Endothelial cell of umbilical vein (primary cell): Measurements from ENCODE around the gene HEPHL1. TPM values are rescaled to one million over a fixed set of nuclear protein-coding genes. Genes with fewer than 3 reads are reported as not detected.

ENCODE experiments used
- BruUV-seq: library from RNA; stranded (reverse); fragments of 400-500 nt; replicated peaks from 2 replicates; lab custom pipeline; 2021; lab: Mats Ljungman, UMichigan
- CTCF ChIA-PET: fragments of 300-600, 350-600 bp; sonication (Branson Sonifier 250); formaldehyde crosslinking; loops from one replicate; lab custom pipeline; 2021; ENCODE audit warnings: antibody characterized with exemption, inconsistent platforms; lab: Charles Lee
- POLR2A ChIA-PET: fragments of 300-600, 350-600 bp; sonication (Branson Sonifier 250); formaldehyde crosslinking; loops from one replicate; lab custom pipeline; 2021; ENCODE audit warnings: antibody characterized with exemption, inconsistent platforms; lab: Charles Lee
- DNase-seq: peaks from one replicate; pipeline ENCODE4 v3.0.0-alpha.2; 2011; ENCODE audit warnings: low read depth, low spot score
- FAIRE-seq: peaks from 2 replicates; lab custom pipeline; 2011; peaks lifted over from hg19 to GRCh38; lab: Jason Lieb, UNC
- H2AFZ ChIP-seq: 2 replicates; pipeline ENCODE4 v1.6.0; 2012; ENCODE audit warnings: low read depth, low read length, control low read depth, inconsistent platforms
- H3K27ac ChIP-seq: 2 replicates; pipeline ENCODE4 v1.5.1; 2011; ENCODE audit warnings: low read depth, mild to moderate bottlenecking, control low read depth, low read length, moderate library complexity; ENCODE audit not compliant: insufficient read depth
- H3K27me3 ChIP-seq, 2 experiments: 2 replicates each; pipeline versions ENCODE4 v1.6.0 to v1.6.1; 2011; ENCODE audit warnings: low read length in 2 of 2, mixed read lengths in 1 of 2; ENCODE audit not compliant: control insufficient read depth in 2 of 2, insufficient read depth in 2 of 2
- H3K36me3 ChIP-seq, 2 experiments: 2 replicates in 1 of 2; 3 replicates in 1 of 2; pipeline ENCODE4 v1.5.1; 2011; ENCODE audit warnings: low read length in 2 of 2, mild to moderate bottlenecking in 1 of 2, moderate library complexity in 1 of 2; ENCODE audit not compliant: control insufficient read depth in 2 of 2, insufficient read depth in 2 of 2; ENCODE audit errors: extremely low read depth in 1 of 2
- H3K4me1 ChIP-seq: 3 replicates; pipeline ENCODE4 v1.5.1; 2011; ENCODE audit warnings: mild to moderate bottlenecking, low read length; ENCODE audit not compliant: control insufficient read depth, insufficient read depth; ENCODE audit errors: extremely low read depth
- H3K4me2 ChIP-seq: 2 replicates; pipeline ENCODE4 v1.6.1; 2011; ENCODE audit warnings: low read length, control low read depth, mixed read lengths; ENCODE audit not compliant: insufficient read depth
- H3K4me3 ChIP-seq, 3 experiments: fragments of 200-600 bp in 1 of 3; sonication (generic), shearing (Covaris generic) in 1 of 3; replicated peaks in 1 of 3; 2 replicates each; pipeline ENCODE4 v1.5.1; 2011 to 2016; ENCODE audit warnings: control low read depth in 3 of 3, low read length in 3 of 3, mild to moderate bottlenecking in 2 of 3, inconsistent platforms in 1 of 3, low read depth in 1 of 3, moderate library complexity in 1 of 3; ENCODE audit not compliant: insufficient read depth in 1 of 3
- H3K79me2 ChIP-seq: 2 replicates; pipeline ENCODE4 v1.6.0; 2012; ENCODE audit warnings: low read length, inconsistent platforms; ENCODE audit not compliant: control insufficient read depth, insufficient read depth
- H3K9ac ChIP-seq: replicated peaks from 2 replicates; pipeline ENCODE3; 2011; ENCODE audit warnings: low read length, control low read depth; ENCODE audit not compliant: insufficient read depth; ENCODE audit errors: extremely low read depth
- H3K9me1 ChIP-seq: replicated peaks from 3 replicates; pipeline ENCODE4 v1.6.0; 2011; ENCODE audit warnings: mild to moderate bottlenecking, low read length; ENCODE audit not compliant: control insufficient read depth, insufficient read depth; ENCODE audit errors: extremely low read depth
- H3K9me3 ChIP-seq: replicated peaks from 2 replicates; pipeline ENCODE4 v1.5.1; 2012; ENCODE audit warnings: low read length, inconsistent platforms; ENCODE audit not compliant: control insufficient read depth, insufficient read depth
- H4K20me1 ChIP-seq: replicated peaks from 2 replicates; pipeline ENCODE3; 2011; ENCODE audit warnings: mild to moderate bottlenecking, low read length; ENCODE audit not compliant: control insufficient read depth, insufficient read depth; ENCODE audit errors: extremely low read depth
- EZH2 ChIP-seq: IDR thresholded peaks from 2 replicates; pipeline ENCODE4 v1.6.1; 2012; ENCODE audit warnings: borderline replicate concordance, low read depth, mild to moderate bottlenecking, moderate library complexity, low read length, inconsistent platforms; ENCODE audit not compliant: severe bottlenecking
- FOS ChIP-seq: IDR thresholded peaks from 2 replicates; pipeline ENCODE4 v1.6.1; 2011; ENCODE audit warnings: mild to moderate bottlenecking, low read length, moderate library complexity, borderline replicate concordance; ENCODE audit not compliant: insufficient read depth
- GATA2 ChIP-seq: IDR thresholded peaks from 2 replicates; pipeline ENCODE4 v1.7.0; 2011; ENCODE audit warnings: low read depth, mild to moderate bottlenecking, moderate library complexity, mixed read lengths, low read length; ENCODE audit not compliant: insufficient read length, insufficient read depth
- JUN ChIP-seq: IDR thresholded peaks from 2 replicates; pipeline ENCODE4 v1.6.1; 2011; ENCODE audit warnings: borderline replicate concordance, low read depth; ENCODE audit not compliant: insufficient read length, insufficient read depth
- MYC ChIP-seq: IDR thresholded peaks from one replicate; pipeline ENCODE4 v1.6.1; 2011; ENCODE audit warnings: mild to moderate bottlenecking, low read depth, low read length
- POLR2A ChIP-seq: IDR thresholded peaks from 2 replicates; pipeline ENCODE4 v1.6.1; 2012; ENCODE audit warnings: low read depth, mild to moderate bottlenecking, control low read depth, low read length
- POLR2AphosphoS5 ChIP-seq: IDR thresholded peaks from 2 replicates; pipeline ENCODE4 v1.6.1; 2012; ENCODE audit warnings: low read depth, mild to moderate bottlenecking, control low read depth, low read length, moderate library complexity; ENCODE audit not compliant: insufficient read depth
- dilution Hi-C: fragments of 300-500 bp; cut with MboI; formaldehyde crosslinking; loops from one replicate; pipeline ENCODE4 v1.15.0; 2019; ENCODE audit warnings: low sequenced_read_pairs; ENCODE audit not compliant: extremely low pct_ligation_motif_present
- intact Hi-C: fragments of 100-400 bp; cut with micrococcal nuclease; formaldehyde crosslinking; loops from one replicate; pipeline ENCODE4 v1.10.0; 2022
- polyA plus RNA-seq, 4 experiments: library from polyadenylated mRNA; depleted of rRNA in 3 of 4; stranded (reverse) in 3 of 4; unstranded in 1 of 4; fragments of >200 nt; gene quantifications; 2 replicates each; pipeline versions ENCODE4 v1.2.1 to v1.2.3, GENCODE V29; 2011 to 2012; ENCODE audit warnings: missing spikeins in 1 of 4
- total RNA-seq: library from RNA; stranded (reverse); gene quantifications from 2 replicates; pipeline ENCODE4 v1.2.3, GENCODE V29; 2021
- TF ChIP-seq, protein P1 (sequence below): IDR thresholded peaks from 2 replicates; pipeline ENCODE4 v1.6.1; 2011; ENCODE audit not compliant: insufficient read depth, insufficient read length
- TF ChIP-seq, protein P2 (sequence below), 2 donors: IDR thresholded peaks; 1 replicate in 1 of 2; 2 replicates in 1 of 2; pipeline ENCODE4 v1.5.1; 2011; ENCODE audit warnings: low read length in 2 of 2, mild to moderate bottlenecking in 2 of 2, moderate library complexity in 2 of 2, control low read depth in 1 of 2, inconsistent platforms in 1 of 2, low read depth in 1 of 2; ENCODE audit not compliant: insufficient read depth in 1 of 2; ENCODE audit errors: extremely low read depth in 1 of 2

HEPHL1 gene
- total and polyA plus RNA-seq, 2 donors (not counting 3 experiments of a cell fraction or from before 2014, with no cell fraction given) = not detected

DNA sequence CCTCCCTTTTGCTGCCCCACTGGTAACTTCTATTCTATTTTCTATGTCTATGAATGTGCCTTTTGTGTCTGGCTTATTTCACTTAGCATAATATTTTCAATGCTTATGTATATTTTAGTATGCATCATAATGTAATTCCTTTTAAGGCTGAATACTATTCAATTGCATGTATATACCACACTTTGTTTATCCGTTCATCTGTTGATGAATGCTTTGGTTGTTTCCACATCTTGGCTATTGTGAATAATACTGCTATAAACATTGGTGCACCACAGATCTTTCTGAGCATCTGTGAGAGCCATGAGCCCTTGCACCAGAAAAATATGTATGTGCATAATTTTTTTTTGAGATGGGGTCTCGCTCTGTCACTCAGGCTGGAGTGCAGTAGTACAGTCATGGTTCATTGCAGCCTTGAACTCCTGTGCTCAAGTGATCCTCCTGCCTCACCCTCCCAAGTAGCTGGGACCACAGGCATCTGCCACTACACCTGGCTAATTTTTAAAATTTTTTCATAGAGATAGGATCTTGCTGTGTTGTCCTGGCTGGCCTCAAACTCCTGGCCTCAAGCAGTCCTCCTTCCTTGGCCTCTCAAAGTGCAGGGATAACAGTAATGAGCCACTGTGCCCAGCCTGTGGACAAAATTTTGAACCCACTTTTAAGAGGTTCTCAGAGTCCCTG, 27.0 kb downstream of the HEPHL1 start:
- Histone ChIP-seq H3K36me3 (no peaks in the 10 kb centered on the region), H3K4me2 (no peak overlapping the region), H3K27ac (no peak overlapping the region), H4K20me1 (no peaks in the 10 kb centered on the region), H2AFZ (no peak overlapping the region), H3K9me3 (no peaks in the 10 kb centered on the region), H3K27me3 (no peaks in the 10 kb centered on the region), H3K9ac (no peak overlapping the region), H3K4me3 (no peak overlapping the region), H3K4me1 (no peaks in the 10 kb centered on the region), H3K9me1 (no peaks in the 10 kb centered on the region), H3K79me2 (no peaks in the 10 kb centered on the region)
- DNase-seq = no peak
- no TSS peak for BruUV-seq
- dilution Hi-C loops (no loop called here), intact Hi-C loops (no loop called here)
- FAIRE-seq = no peak
- CTCF ChIA-PET = no interaction called here
- no peak for TF ChIP-seq POLR2A
- no peak for TF ChIP-seq GATA2
- no peak for TF ChIP-seq FOS
- TF ChIP-seq, protein P1, sequence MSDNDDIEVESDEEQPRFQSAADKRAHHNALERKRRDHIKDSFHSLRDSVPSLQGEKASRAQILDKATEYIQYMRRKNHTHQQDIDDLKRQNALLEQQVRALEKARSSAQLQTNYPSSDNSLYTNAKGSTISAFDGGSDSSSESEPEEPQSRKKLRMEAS = no peak
- no peak for TF ChIP-seq MYC
- TF ChIP-seq EZH2 = no peak
- no peak for TF ChIP-seq JUN
- TF ChIP-seq, protein P2, sequence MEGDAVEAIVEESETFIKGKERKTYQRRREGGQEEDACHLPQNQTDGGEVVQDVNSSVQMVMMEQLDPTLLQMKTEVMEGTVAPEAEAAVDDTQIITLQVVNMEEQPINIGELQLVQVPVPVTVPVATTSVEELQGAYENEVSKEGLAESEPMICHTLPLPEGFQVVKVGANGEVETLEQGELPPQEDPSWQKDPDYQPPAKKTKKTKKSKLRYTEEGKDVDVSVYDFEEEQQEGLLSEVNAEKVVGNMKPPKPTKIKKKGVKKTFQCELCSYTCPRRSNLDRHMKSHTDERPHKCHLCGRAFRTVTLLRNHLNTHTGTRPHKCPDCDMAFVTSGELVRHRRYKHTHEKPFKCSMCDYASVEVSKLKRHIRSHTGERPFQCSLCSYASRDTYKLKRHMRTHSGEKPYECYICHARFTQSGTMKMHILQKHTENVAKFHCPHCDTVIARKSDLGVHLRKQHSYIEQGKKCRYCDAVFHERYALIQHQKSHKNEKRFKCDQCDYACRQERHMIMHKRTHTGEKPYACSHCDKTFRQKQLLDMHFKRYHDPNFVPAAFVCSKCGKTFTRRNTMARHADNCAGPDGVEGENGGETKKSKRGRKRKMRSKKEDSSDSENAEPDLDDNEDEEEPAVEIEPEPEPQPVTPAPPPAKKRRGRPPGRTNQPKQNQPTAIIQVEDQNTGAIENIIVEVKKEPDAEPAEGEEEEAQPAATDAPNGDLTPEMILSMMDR (IDR thresholded peaks at IDR 0.05; ENCODE audit: extremely low read depth in 1 of 2, insufficient read depth in 1 of 2, low read depth in 1 of 2, low read length in 2 of 2) = no peak
- no peak for TF ChIP-seq POLR2AphosphoS5
- POLR2A ChIA-PET = no interaction called here
